Gastrocnemius medialis (tissue), 4 donors: ENCODE results near the gene CA10. TPM values are rescaled to one million over a fixed set of nuclear protein-coding genes. Genes with fewer than 3 reads are reported as not detected.

Experiments used
- ATAC-seq, 2 donors: fragments of 150-250 bp; one replicate each; pipeline ENCODE4 v1.9.1; 2016
- DNase-seq, 2 donors: peaks; one replicate each; pipeline ENCODE4 v3.0.0-alpha.2; 2019
- H3K27ac ChIP-seq, 4 donors: fragments of 200-600 bp; sonication (generic); 1 replicate in 1 of 4; 2 replicates in 3 of 4; pipeline ENCODE4 v1.5.1; 2016 to 2018; ENCODE audit warnings: mild to moderate bottlenecking in 2 of 4, moderate library complexity in 1 of 4
- H3K27me3 ChIP-seq, 3 donors: fragments of 200-600 bp; sonication (generic) in 2 of 3; 1 replicate in 1 of 3; 2 replicates in 2 of 3; pipeline versions ENCODE4 v1.5.1 to v1.6.0; 2016 to 2019; ENCODE audit warnings: mild to moderate bottlenecking in 1 of 3, moderate library complexity in 1 of 3
- H3K36me3 ChIP-seq, 2 donors: fragments of 200-600 bp; sonication (generic) in 1 of 2; one replicate each; pipeline ENCODE4 v1.5.1; 2017 to 2018
- H3K4me1 ChIP-seq, 2 donors: fragments of 200-600 bp; sonication (generic) in 1 of 2; one replicate each; pipeline ENCODE4 v1.5.1; 2016 to 2017; ENCODE audit warnings: mild to moderate bottlenecking in 2 of 2
- H3K4me3 ChIP-seq, 4 donors: fragments of 200-600 bp; sonication (generic) in 3 of 4; 1 replicate in 1 of 4; 2 replicates in 3 of 4; pipeline ENCODE4 v1.5.1; 2016 to 2019; ENCODE audit warnings: mild to moderate bottlenecking in 2 of 4
- H3K9me3 ChIP-seq, 3 donors: fragments of 200-600 bp; sonication (generic) in 2 of 3; 1 replicate in 1 of 3; 2 replicates in 2 of 3; pipeline ENCODE4 v1.5.1; 2016 to 2019
- CTCF ChIP-seq, 5 experiments: fragments of 450-650 bp in 3 of 5; fragments of 200-600 bp in 2 of 5; sonication (generic) in 2 of 5; IDR thresholded peaks in 4 of 5; conservative IDR thresholded peaks in 1 of 5; 1 replicate in 4 of 5; 2 replicates in 1 of 5; pipeline ENCODE4 v1.5.1; 2016 to 2019; ENCODE audit warnings: antibody characterized with exemption in 5 of 5, mild to moderate bottlenecking in 3 of 5, moderate library complexity in 3 of 5
- POLR2A ChIP-seq, 2 donors: fragments of 450-650 bp; IDR thresholded peaks; one replicate each; pipeline ENCODE4 v1.6.1; 2017; ENCODE audit warnings: antibody characterized with exemption in 2 of 2, mild to moderate bottlenecking in 2 of 2, moderate library complexity in 2 of 2
- in situ Hi-C, 4 donors: fragments of 200-750 bp; cut with MboI; loops; one replicate each; pipeline versions ENCODE4 v1.15.0 to v1.8.0; 2017; ENCODE audit warnings: low sequenced_read_pairs in 4 of 4
- intact Hi-C: fragments of 100-400 bp; cut with DNase I; formaldehyde crosslinking; loops from one replicate; pipeline ENCODE4 v1.15.1; 2023; ENCODE audit warnings: low total_unique reads
- total RNA-seq, 4 donors: library from RNA; depleted of rRNA; stranded (reverse); fragments of >200 nt; gene quantifications; one replicate each; pipeline versions ENCODE4 v1.1.0 to v1.2.3, GENCODE V29; 2016

The CA10 gene
- total RNA-seq, 4 donors from 2014 or later: not detected

GRCh38 chr17:52148288-52148968, 10.1 kb downstream of the CA10 start:
- Histone ChIP-seq H3K9me3 (no peaks in the 10 kb centered on the region), H3K27ac (no peak overlapping the region), H3K36me3 (no peaks in the 10 kb centered on the region), H3K4me1 (no peaks in the 10 kb centered on the region), H3K4me3 (no peak overlapping the region), H3K27me3 (no peaks in the 10 kb centered on the region)
- in situ Hi-C loops: no loop called here
- intact Hi-C loops: no loop called here
- no peak for TF ChIP-seq POLR2A (IDR thresholded peaks at IDR 0.05)
- TF ChIP-seq CTCF (IDR thresholded peaks at IDR 0.05 in 4 of 5, conservative IDR thresholded peaks at IDR 0.05 in 1 of 5): no peak
- DNase-seq (no peak), ATAC-seq (no peak)

- Histone ChIP-seq H3K4me1 (no peaks in the 10 kb centered on the region), H3K27ac (no peak overlapping the region), H3K9me3 (no peaks in the 10 kb centered on the region), H3K36me3 (no peaks in the 10 kb centered on the region), H3K27me3 (no peaks in the 10 kb centered on the region), H3K4me3 (no peak overlapping the region)
- intact Hi-C loops (no loop called here), in situ Hi-C loops (no loop called here)
- ATAC-seq (no peak), DNase-seq (no peak)
- TF ChIP-seq POLR2A (IDR thresholded peaks at IDR 0.05): no peak
- no peak for TF ChIP-seq CTCF (IDR thresholded peaks at IDR 0.05 in 4 of 5, conservative IDR thresholded peaks at IDR 0.05 in 1 of 5)
Measured at GRCh38 chr17:52147872-52148271, 10.6 kb downstream of the CA10 start.

GRCh38 chr17:52147431-52147830, 11.1 kb downstream of the CA10 start:
- in situ Hi-C loops (no loop called here), intact Hi-C loops (no loop called here)
- Histone ChIP-seq H3K27ac (no peak overlapping the region), H3K4me3 (no peak overlapping the region), H3K9me3 (no peaks in the 10 kb centered on the region), H3K36me3 (no peaks in the 10 kb centered on the region), H3K4me1 (no peaks in the 10 kb centered on the region), H3K27me3 (no peaks in the 10 kb centered on the region)
- ATAC-seq (no peak), DNase-seq (no peak)
- TF ChIP-seq POLR2A (IDR thresholded peaks at IDR 0.05) (no peak), CTCF (IDR thresholded peaks at IDR 0.05 in 4 of 5, conservative IDR thresholded peaks at IDR 0.05 in 1 of 5) (no peak)

- H3K27ac ChIP-seq: no peak overlapping the region
- intact Hi-C loops (no loop called here), in situ Hi-C loops (no loop called here)
- no peaks in the 10 kb centered on the region for H3K4me1 ChIP-seq
- DNase-seq: no peak
- H3K36me3 ChIP-seq: no peaks in the 10 kb centered on the region
- TF ChIP-seq CTCF (IDR thresholded peaks at IDR 0.05 in 4 of 5, conservative IDR thresholded peaks at IDR 0.05 in 1 of 5) (no peak), POLR2A (IDR thresholded peaks at IDR 0.05) (no peak)
- ATAC-seq: no peak
- no peaks in the 10 kb centered on the region for H3K9me3 ChIP-seq
- H3K27me3 ChIP-seq: no peaks in the 10 kb centered on the region
- H3K4me3 ChIP-seq: no peak overlapping the region
Measured at GRCh38 chr17:52145476-52145875, 13.0 kb downstream of the CA10 start.

- no peak for TF ChIP-seq CTCF (IDR thresholded peaks at IDR 0.05 in 4 of 5, conservative IDR thresholded peaks at IDR 0.05 in 1 of 5)
- TF ChIP-seq POLR2A (IDR thresholded peaks at IDR 0.05): no peak
- Histone ChIP-seq H3K4me1 (no peaks in the 10 kb centered on the region), H3K4me3 (no peak overlapping the region), H3K9me3 (no peaks in the 10 kb centered on the region), H3K36me3 (no peaks in the 10 kb centered on the region), H3K27me3 (no peaks in the 10 kb centered on the region), H3K27ac (no peak overlapping the region)
- DNase-seq: no peak
- in situ Hi-C loops: no loop called here
- no peak for ATAC-seq
- intact Hi-C loops: no loop called here
Measured at GRCh38 chr17:52143542-52143941, 15.0 kb downstream of the CA10 start.
